ENCODE data around the gene ITPK1. TPM values are rescaled to one million over a fixed set of nuclear protein-coding genes. Genes with fewer than 3 reads are reported as not detected.
"Not testable (repeated sequence)": the region's sequence is repeated elsewhere in the genome, so short reads cannot be mapped to it uniquely, and the experiment has no call there.

The ITPK1 gene
- total and polyA plus RNA-seq, 2 experiments from 2014 or later: 33.0 to 42.9 TPM

GRCh38 chr14:93146119-93146518 is 30.4 kb upstream of the ITPK1 start:
- TF ChIP-seq CTCF (IDR thresholded peaks at IDR 0.05; ENCODE audit: low read depth, low read length): no peak
- no peaks in the 10 kb centered on the region for H3K36me3 ChIP-seq
- H3K9me3 ChIP-seq (ENCODE audit: low read depth): no peaks in the 10 kb centered on the region
- DNase-seq (ENCODE audit: low read depth in 1 of 2, low spot score in 1 of 2): no peak
- H3K27ac ChIP-seq: no peak overlapping the region
- no peak overlapping the region for H3K4me3 ChIP-seq
- H3K27me3 ChIP-seq: no peaks in the 10 kb centered on the region
- no peaks in the 10 kb centered on the region for H3K4me1 ChIP-seq (ENCODE audit: low read depth)

- TF ChIP-seq CTCF (IDR thresholded peaks at IDR 0.05; ENCODE audit: low read depth, low read length): no peak
- no peak for DNase-seq (ENCODE audit: low read depth in 1 of 2, low spot score in 1 of 2)
Observed at GRCh38 chr14:93142854-93143652, 27.3 kb upstream of the ITPK1 start.

GRCh38 chr14:93137864-93138263 is 22.1 kb upstream of the ITPK1 start:
- Histone ChIP-seq H3K27me3 (no peaks in the 10 kb centered on the region), H3K4me1 (ENCODE audit: low read depth) (peaks cover 3% of the 10 kb centered on the region), H3K27ac (no peak overlapping the region), H3K36me3 (no peaks in the 10 kb centered on the region), H3K9me3 (ENCODE audit: low read depth) (no peaks in the 10 kb centered on the region), H3K4me3 (no peak overlapping the region)
- TF ChIP-seq CTCF (IDR thresholded peaks at IDR 0.05; ENCODE audit: low read depth, low read length): peak; percentile 14
- peak; percentile 46 to 61 for DNase-seq (ENCODE audit: low read depth in 1 of 2, low spot score in 1 of 2)

More at GRCh38 chr14:93142854-93143652, 27.3 kb upstream of the ITPK1 start:
- H3K27ac ChIP-seq: no peak overlapping the region
- H3K4me3 ChIP-seq: no peak overlapping the region
- H3K9me3 ChIP-seq (ENCODE audit: low read depth): no peaks in the 10 kb centered on the region
- no peaks in the 10 kb centered on the region for H3K27me3 ChIP-seq
- H3K4me1 ChIP-seq (ENCODE audit: low read depth): peaks cover 3% of the 10 kb centered on the region
- no peaks in the 10 kb centered on the region for H3K36me3 ChIP-seq

GRCh38 chr14:93136508-93136907 is 20.8 kb upstream of the ITPK1 start:
- DNase-seq (ENCODE audit: low read depth in 1 of 2, low spot score in 1 of 2); H3K9me3 ChIP-seq (ENCODE audit: low read depth); H3K36me3 ChIP-seq; H3K27ac ChIP-seq; H3K27me3 ChIP-seq; H3K4me1 ChIP-seq (ENCODE audit: low read depth); H3K4me3 ChIP-seq: not testable (repeated sequence)

GRCh38 chr14:93136009-93136408 is 20.3 kb upstream of the ITPK1 start:
- DNase-seq (ENCODE audit: low read depth in 1 of 2, low spot score in 1 of 2): no peak
- no peak for TF ChIP-seq CTCF (IDR thresholded peaks at IDR 0.05; ENCODE audit: low read depth, low read length)

GRCh38 chr14:93135399-93135798 is 19.7 kb upstream of the ITPK1 start:
- H3K4me3 ChIP-seq: no peak overlapping the region
- H3K4me1 ChIP-seq (ENCODE audit: low read depth): peaks cover 3% of the 10 kb centered on the region
- no peaks in the 10 kb centered on the region for H3K36me3 ChIP-seq
- H3K9me3 ChIP-seq (ENCODE audit: low read depth): no peaks in the 10 kb centered on the region
- no peak for TF ChIP-seq CTCF (IDR thresholded peaks at IDR 0.05; ENCODE audit: low read depth, low read length)
- DNase-seq (ENCODE audit: low read depth in 1 of 2, low spot score in 1 of 2): no peak
- no peak overlapping the region for H3K27ac ChIP-seq
- no peaks in the 10 kb centered on the region for H3K27me3 ChIP-seq

More at GRCh38 chr14:93136009-93136408, 20.3 kb upstream of the ITPK1 start:
- Histone ChIP-seq H3K36me3 (no peaks in the 10 kb centered on the region), H3K4me1 (ENCODE audit: low read depth) (peaks cover 3% of the 10 kb centered on the region), H3K27ac (no peak overlapping the region), H3K9me3 (ENCODE audit: low read depth) (no peaks in the 10 kb centered on the region), H3K4me3 (no peak overlapping the region), H3K27me3 (no peaks in the 10 kb centered on the region)
